SU-DHL-6 (cell line): ENCODE measurements around the gene SATB2.

Source experiments
- H2AFZ ChIP-seq: fragments of 200-600 bp; sonication (generic); 2 replicates; pipeline ENCODE4 v1.6.1; 2014; ENCODE audit warnings: low read depth, mild to moderate bottlenecking, moderate library complexity, mixed read lengths, antibody characterized with exemption, low read length; ENCODE audit not compliant: severe bottlenecking
- H3F3A ChIP-seq: fragments of 200-600 bp; shearing (Covaris generic); 2 replicates; pipeline ENCODE4 v1.6.0; 2016; ENCODE audit warnings: antibody characterized with exemption, mild to moderate bottlenecking; ENCODE audit not compliant: insufficient read depth
- H3K27ac ChIP-seq: fragments of 200-600 bp; sonication (generic); 2 replicates; pipeline ENCODE4 v1.5.1; 2016; ENCODE audit warnings: low read depth, mild to moderate bottlenecking, low read length, moderate library complexity, mixed read lengths
- H3K27me3 ChIP-seq: fragments of 200-600 bp; sonication (generic), shearing (Covaris generic); 2 replicates; pipeline ENCODE4 v1.6.0; 2014; ENCODE audit warnings: mild to moderate bottlenecking, low read length
- H3K36me3 ChIP-seq: fragments of 200-600 bp; sonication (generic); 2 replicates; pipeline ENCODE4 v1.6.1; 2014; ENCODE audit warnings: mild to moderate bottlenecking, low read length, mixed read lengths
- H3K4me2 ChIP-seq: fragments of 300-600, 200-600 bp; shearing (Covaris generic), sonication (generic); 2 replicates; pipeline ENCODE4 v1.6.0; 2014; ENCODE audit warnings: low read length, low read depth, mild to moderate bottlenecking; ENCODE audit not compliant: poor library complexity, severe bottlenecking
- H3K4me3 ChIP-seq: fragments of 200-600 bp; sonication (generic); 2 replicates; pipeline ENCODE4 v1.5.1; 2014; ENCODE audit warnings: antibody characterized with exemption, low read length, mild to moderate bottlenecking, mixed read lengths; ENCODE audit not compliant: insufficient read depth, poor library complexity, severe bottlenecking
- H3K79me2 ChIP-seq: fragments of 200-600 bp; sonication (generic); 2 replicates; pipeline ENCODE4 v1.6.1; 2014; ENCODE audit warnings: mild to moderate bottlenecking, low read length, moderate library complexity; ENCODE audit not compliant: insufficient read depth
- H3K9ac ChIP-seq: fragments of 200-600 bp; sonication (generic); 2 replicates; pipeline ENCODE4 v1.7.0; 2014; ENCODE audit warnings: mild to moderate bottlenecking, low read length
- H3K9me2 ChIP-seq: fragments of 200-600 bp; sonication (generic); replicated peaks from 2 replicates; pipeline ENCODE4 v1.6.1; 2014; ENCODE audit warnings: low read length; ENCODE audit not compliant: insufficient read depth
- H3K9me3 ChIP-seq: fragments of 200-600 bp; sonication (generic); 2 replicates; pipeline ENCODE4 v1.6.1; 2014; ENCODE audit warnings: low read length, mixed read lengths; ENCODE audit not compliant: insufficient read depth
- H4K20me1 ChIP-seq: fragments of 200-600 bp; sonication (generic); 2 replicates; pipeline ENCODE4 v1.6.1; 2014; ENCODE audit warnings: low read depth, mild to moderate bottlenecking, antibody characterized with exemption, low read length, moderate library complexity, mixed read lengths
- EZH2phosphoT487 ChIP-seq: fragments of 200-600 bp; sonication (generic), shearing (Covaris generic); conservative IDR thresholded peaks from 2 replicates; pipeline ENCODE4 v1.6.1; 2018; ENCODE audit warnings: mild to moderate bottlenecking, antibody characterized with exemption, low read length, moderate library complexity, mixed read lengths
- TF ChIP-seq, protein P1 (sequence below): fragments of 200-600 bp; sonication (generic); IDR thresholded peaks from one replicate; pipeline ENCODE4 v1.5.1; 2017; ENCODE audit warnings: antibody characterized with exemption, mild to moderate bottlenecking, low read length, moderate library complexity; ENCODE audit not compliant: insufficient read depth, poor library complexity, severe bottlenecking

The SATB2 gene

DNA sequence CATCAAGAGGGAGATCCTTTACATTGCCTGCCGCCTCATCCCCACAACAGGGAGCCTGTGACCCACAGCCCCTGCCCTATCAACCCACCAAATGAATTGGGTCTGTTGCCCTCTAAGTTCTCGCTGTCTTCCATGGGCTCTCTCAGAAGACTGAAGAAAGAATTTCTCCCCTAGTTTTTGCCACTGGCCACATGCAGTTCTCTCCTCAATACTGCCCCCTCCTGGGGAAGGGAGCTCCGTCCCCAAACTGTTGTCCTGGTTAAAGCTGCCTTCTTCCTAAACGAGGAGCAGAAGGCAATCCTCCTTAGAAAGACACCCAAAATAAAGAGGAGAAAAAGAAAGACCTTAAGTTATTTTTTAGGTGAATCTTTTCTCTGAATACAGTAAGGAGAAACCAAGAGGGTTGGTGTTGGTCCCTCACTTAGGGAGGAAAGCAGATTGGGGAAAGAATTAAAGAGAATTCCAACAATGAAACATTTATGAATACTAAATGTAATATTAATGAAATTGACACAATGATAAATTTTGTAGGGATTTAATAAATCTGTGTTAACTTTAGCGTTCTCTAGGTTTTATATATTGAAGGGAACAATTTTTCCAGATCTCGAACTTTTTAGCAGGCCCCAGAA lies 31.1 kb upstream of the SATB2 start:
- no peaks in the 10 kb centered on the region for H3K79me2 ChIP-seq
- no peak for TF ChIP-seq EZH2phosphoT487
- TF ChIP-seq, protein P1, sequence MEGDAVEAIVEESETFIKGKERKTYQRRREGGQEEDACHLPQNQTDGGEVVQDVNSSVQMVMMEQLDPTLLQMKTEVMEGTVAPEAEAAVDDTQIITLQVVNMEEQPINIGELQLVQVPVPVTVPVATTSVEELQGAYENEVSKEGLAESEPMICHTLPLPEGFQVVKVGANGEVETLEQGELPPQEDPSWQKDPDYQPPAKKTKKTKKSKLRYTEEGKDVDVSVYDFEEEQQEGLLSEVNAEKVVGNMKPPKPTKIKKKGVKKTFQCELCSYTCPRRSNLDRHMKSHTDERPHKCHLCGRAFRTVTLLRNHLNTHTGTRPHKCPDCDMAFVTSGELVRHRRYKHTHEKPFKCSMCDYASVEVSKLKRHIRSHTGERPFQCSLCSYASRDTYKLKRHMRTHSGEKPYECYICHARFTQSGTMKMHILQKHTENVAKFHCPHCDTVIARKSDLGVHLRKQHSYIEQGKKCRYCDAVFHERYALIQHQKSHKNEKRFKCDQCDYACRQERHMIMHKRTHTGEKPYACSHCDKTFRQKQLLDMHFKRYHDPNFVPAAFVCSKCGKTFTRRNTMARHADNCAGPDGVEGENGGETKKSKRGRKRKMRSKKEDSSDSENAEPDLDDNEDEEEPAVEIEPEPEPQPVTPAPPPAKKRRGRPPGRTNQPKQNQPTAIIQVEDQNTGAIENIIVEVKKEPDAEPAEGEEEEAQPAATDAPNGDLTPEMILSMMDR, result peak; percentile 74
- H3K9me2 ChIP-seq, result no peaks in the 10 kb centered on the region
- no peaks in the 10 kb centered on the region for H3K36me3 ChIP-seq
- no peaks in the 10 kb centered on the region for H4K20me1 ChIP-seq
- no peaks in the 10 kb centered on the region for H3K27me3 ChIP-seq
- no peak overlapping the region for H3K9ac ChIP-seq
- H2AFZ ChIP-seq, result no peak overlapping the region
- H3K27ac ChIP-seq, result no peak overlapping the region
- H3F3A ChIP-seq, result no peaks in the 10 kb centered on the region
- no peaks in the 10 kb centered on the region for H3K9me3 ChIP-seq
- H3K4me2 ChIP-seq, result no peak overlapping the region
- H3K4me3 ChIP-seq, result no peak overlapping the region

DNA sequence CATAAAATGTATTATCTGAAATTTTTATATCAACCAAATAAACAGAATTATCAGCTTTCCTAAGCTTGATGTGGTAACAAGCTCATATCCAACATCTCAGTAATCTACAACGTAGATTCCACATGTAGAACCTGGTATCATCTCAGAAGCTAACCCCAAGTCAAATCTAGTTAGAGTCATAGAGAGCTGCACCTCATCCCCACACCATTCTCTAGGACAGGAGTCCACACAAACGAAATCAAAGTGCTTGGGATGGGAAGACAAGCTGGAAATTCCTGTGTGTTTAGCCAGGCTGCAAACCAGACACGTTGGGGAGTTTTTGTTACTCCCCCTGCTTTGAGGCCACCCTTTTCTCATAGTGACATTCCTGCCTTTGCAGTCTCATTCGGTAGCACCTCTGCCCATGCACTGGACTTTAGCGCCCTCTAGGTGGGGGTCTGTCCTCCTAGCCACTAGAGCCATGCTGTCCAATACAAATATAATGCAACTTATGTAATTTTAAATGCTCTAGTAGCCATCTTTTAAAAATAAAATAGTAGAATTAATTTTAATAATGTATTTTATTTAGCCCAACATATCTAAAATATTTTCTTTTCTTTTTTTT lies 28.1 kb upstream of the SATB2 start:
- Histone ChIP-seq H3K27ac (no peak overlapping the region), H3K4me3 (no peak overlapping the region), H3K4me2 (no peak overlapping the region), H2AFZ (no peak overlapping the region), H3K9ac (no peak overlapping the region), H3K9me2 (no peaks in the 10 kb centered on the region), H3K27me3 (no peaks in the 10 kb centered on the region), H3K79me2 (no peaks in the 10 kb centered on the region), H3K36me3 (no peaks in the 10 kb centered on the region), H3K9me3 (no peaks in the 10 kb centered on the region), H3F3A (no peaks in the 10 kb centered on the region), H4K20me1 (no peaks in the 10 kb centered on the region)
- TF ChIP-seq, protein P1, result peak; percentile 43
- TF ChIP-seq EZH2phosphoT487, result no peak

DNA sequence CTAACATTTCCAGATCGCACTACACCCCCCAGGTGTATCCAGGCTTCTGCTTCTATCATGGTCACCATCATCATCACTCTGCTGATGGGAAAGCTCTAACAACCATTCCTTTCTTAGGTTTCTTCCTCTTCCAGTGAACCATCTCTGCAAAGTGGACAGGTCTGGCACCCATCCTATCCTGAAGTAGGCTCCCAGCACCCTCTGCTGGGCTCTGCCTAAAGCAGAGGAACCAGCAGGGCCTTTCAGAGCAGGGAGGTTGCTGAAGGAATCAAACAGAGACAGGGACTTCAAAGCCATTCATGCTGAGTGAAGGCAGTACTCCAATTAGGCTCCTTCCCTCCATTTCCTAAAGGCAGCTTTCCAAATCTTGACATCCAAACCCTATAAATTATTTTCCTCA lies 27.2 kb upstream of the SATB2 start:
- no peak overlapping the region for H3K27ac ChIP-seq
- H2AFZ ChIP-seq, result no peak overlapping the region
- H3K4me3 ChIP-seq, result no peak overlapping the region
- no peak overlapping the region for H3K9ac ChIP-seq
- no peaks in the 10 kb centered on the region for H3K9me3 ChIP-seq
- H4K20me1 ChIP-seq, result no peaks in the 10 kb centered on the region
- H3K4me2 ChIP-seq, result no peak overlapping the region
- H3K9me2 ChIP-seq, result no peaks in the 10 kb centered on the region
- TF ChIP-seq, protein P1, result no peak
- no peak for TF ChIP-seq EZH2phosphoT487
- H3K27me3 ChIP-seq, result no peaks in the 10 kb centered on the region
- H3K79me2 ChIP-seq, result no peaks in the 10 kb centered on the region
- no peaks in the 10 kb centered on the region for H3K36me3 ChIP-seq
- H3F3A ChIP-seq, result no peaks in the 10 kb centered on the region
